ENCODE results near the gene DGKG.

DNA sequence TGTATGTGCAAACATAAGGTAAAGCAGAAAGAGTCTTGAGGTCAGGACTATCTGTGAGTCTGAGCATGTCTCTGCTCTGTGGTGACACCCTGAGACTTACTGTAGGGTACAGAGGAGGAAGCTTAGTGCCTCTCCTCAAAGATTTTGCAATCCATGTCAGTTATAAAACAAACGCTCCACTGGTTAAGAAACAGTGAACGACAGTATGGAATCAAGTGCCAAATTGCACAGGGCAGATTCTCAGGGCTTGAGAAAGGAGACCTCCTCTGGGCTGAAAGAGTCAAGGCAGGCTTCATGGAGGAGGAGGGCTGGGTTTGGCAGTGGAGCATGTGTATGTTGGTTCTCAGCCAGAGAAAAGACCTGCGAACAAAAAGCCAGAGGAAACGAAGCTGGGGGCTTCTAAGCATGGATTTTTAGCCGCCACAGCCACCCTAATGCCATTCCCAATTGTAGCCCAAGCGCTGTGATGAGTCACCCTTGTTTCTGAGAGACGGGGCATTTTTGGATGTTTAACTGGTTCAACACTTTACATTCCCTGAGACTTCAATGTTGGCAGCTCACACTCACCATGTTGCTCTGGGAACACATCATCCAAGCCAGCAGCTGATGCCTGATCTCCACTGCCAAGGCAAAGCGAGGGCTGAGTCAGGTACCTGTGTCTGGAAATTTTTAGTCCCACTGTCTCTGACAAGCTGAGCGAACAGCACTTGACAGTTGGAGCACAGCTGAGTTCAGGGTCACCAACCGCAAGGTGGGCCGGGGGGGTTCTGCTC is 3.4 kb upstream of the DGKG start:
- TF ChIP-seq, protein P1, sequence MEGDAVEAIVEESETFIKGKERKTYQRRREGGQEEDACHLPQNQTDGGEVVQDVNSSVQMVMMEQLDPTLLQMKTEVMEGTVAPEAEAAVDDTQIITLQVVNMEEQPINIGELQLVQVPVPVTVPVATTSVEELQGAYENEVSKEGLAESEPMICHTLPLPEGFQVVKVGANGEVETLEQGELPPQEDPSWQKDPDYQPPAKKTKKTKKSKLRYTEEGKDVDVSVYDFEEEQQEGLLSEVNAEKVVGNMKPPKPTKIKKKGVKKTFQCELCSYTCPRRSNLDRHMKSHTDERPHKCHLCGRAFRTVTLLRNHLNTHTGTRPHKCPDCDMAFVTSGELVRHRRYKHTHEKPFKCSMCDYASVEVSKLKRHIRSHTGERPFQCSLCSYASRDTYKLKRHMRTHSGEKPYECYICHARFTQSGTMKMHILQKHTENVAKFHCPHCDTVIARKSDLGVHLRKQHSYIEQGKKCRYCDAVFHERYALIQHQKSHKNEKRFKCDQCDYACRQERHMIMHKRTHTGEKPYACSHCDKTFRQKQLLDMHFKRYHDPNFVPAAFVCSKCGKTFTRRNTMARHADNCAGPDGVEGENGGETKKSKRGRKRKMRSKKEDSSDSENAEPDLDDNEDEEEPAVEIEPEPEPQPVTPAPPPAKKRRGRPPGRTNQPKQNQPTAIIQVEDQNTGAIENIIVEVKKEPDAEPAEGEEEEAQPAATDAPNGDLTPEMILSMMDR (IDR thresholded peaks at IDR 0.05) = no peak
- no peak for TF ChIP-seq POLR2A (IDR thresholded peaks at IDR 0.05)

Measured in lower leg skin (tissue), 3 donors.